ENCODE measurements around the gene ARL15.

Gene ARL15

GRCh38 chr5:54313311-54314270, 3.2 kb upstream of the ARL15 start:
- no peak for DNase-seq

- DNase-seq: no peak
Measured at GRCh38 chr5:54312499-54312898, 2.1 kb upstream of the ARL15 start.

- DNase-seq: no peak
Measured at GRCh38 chr5:54311176-54311677, 854 bp upstream of the ARL15 start.

GRCh38 chr5:54309691-54310432, 511 bp downstream of the ARL15 start:
- peak; percentile 38 for DNase-seq

GRCh38 chr5:54309276-54309675, 1.1 kb downstream of the ARL15 start:
- no peak for DNase-seq

GRCh38 chr5:54307583-54307982, 2.8 kb downstream of the ARL15 start:
- no peak for DNase-seq

- no peak for DNase-seq
Measured at GRCh38 chr5:54306893-54307292, 3.5 kb downstream of the ARL15 start.

GRCh38 chr5:54305737-54306136, 4.6 kb downstream of the ARL15 start:
- DNase-seq: no peak

- DNase-seq: no peak
Measured at GRCh38 chr5:54304040-54304439, 6.3 kb downstream of the ARL15 start.

- no peak for DNase-seq
Measured at GRCh38 chr5:54302267-54302687, 8.1 kb downstream of the ARL15 start.

GRCh38 chr5:54301849-54302248, 8.5 kb downstream of the ARL15 start:
- no peak for DNase-seq

GRCh38 chr5:54301220-54301619, 9.2 kb downstream of the ARL15 start:
- DNase-seq: no peak

GRCh38 chr5:54298947-54299346, 11.4 kb downstream of the ARL15 start:
- no peak for DNase-seq

- no peak for DNase-seq
Measured at GRCh38 chr5:54296386-54296785, 14.0 kb downstream of the ARL15 start.

- DNase-seq: no peak
Measured at GRCh38 chr5:54295651-54296276, 14.6 kb downstream of the ARL15 start.

- no peak for DNase-seq
Measured at GRCh38 chr5:54294097-54294667, 16.2 kb downstream of the ARL15 start.

- no peak for DNase-seq
Measured at GRCh38 chr5:54292866-54293265, 17.5 kb downstream of the ARL15 start.

- no peak for DNase-seq
Measured at GRCh38 chr5:54291498-54291897, 18.9 kb downstream of the ARL15 start.

- DNase-seq: no peak
Measured at GRCh38 chr5:54289769-54290168, 20.6 kb downstream of the ARL15 start.

- no peak for DNase-seq
Measured at GRCh38 chr5:54288568-54289217, 21.7 kb downstream of the ARL15 start.

GRCh38 chr5:54285686-54286085, 24.7 kb downstream of the ARL15 start:
- no peak for DNase-seq

- no peak for DNase-seq
Measured at GRCh38 chr5:54284586-54284985, 25.8 kb downstream of the ARL15 start.
